GM12873 (cell line): ENCODE results near the gene CDKN2C.

Source experiments
- TF ChIP-seq, protein P1 (sequence below): IDR thresholded peaks from 2 replicates; pipeline ENCODE4 v1.5.1; 2012; ENCODE audit warnings: low read depth, mild to moderate bottlenecking, moderate library complexity, low read length, control low read depth; ENCODE audit not compliant: insufficient read depth; ENCODE audit errors: missing control alignments

Gene CDKN2C

DNA sequence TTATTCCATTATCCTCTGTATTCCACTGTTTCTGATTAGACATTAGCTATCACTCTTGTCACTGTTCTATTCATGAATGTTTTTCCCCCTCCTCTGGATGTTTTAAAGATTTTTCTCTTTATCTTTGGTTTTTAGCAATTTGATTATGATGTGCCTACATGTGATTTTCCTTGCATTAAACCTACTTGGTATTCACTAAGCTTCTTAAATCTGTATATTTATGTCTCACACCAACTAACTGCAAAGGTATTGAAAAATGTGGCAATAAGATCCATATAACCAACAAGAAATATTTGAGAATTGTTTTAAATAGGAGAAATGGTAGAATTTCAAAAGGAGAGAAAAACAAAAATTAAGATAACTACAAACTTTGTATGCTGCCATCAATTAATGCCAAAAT lies 35.2 kb upstream of the CDKN2C start:
- TF ChIP-seq, protein P1, sequence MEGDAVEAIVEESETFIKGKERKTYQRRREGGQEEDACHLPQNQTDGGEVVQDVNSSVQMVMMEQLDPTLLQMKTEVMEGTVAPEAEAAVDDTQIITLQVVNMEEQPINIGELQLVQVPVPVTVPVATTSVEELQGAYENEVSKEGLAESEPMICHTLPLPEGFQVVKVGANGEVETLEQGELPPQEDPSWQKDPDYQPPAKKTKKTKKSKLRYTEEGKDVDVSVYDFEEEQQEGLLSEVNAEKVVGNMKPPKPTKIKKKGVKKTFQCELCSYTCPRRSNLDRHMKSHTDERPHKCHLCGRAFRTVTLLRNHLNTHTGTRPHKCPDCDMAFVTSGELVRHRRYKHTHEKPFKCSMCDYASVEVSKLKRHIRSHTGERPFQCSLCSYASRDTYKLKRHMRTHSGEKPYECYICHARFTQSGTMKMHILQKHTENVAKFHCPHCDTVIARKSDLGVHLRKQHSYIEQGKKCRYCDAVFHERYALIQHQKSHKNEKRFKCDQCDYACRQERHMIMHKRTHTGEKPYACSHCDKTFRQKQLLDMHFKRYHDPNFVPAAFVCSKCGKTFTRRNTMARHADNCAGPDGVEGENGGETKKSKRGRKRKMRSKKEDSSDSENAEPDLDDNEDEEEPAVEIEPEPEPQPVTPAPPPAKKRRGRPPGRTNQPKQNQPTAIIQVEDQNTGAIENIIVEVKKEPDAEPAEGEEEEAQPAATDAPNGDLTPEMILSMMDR = no peak

- TF ChIP-seq, protein P1 = no peak
Observed at GRCh38 chr1:50936321-50936720, 33.7 kb upstream of the CDKN2C start.

DNA sequence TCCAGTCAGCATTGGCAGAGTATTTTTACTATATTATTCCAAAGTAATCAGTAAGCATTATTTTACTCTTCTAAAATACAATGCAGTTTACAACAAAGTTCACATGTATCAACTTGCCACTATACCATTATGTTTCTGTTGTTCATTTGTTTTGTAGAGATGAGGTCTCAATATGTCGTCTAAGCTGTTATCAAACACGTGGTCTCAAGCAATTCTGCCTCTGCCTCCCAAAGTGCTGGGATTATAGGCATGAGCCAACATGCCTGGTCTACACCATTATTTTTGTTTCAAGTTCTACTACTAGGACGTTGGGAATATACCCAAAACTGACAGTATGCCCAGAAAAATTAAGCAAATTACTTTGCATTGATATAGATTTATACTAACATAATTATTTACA lies 29.8 kb upstream of the CDKN2C start:
- TF ChIP-seq, protein P1 = no peak

- TF ChIP-seq, protein P1 = no peak
Observed at GRCh38 chr1:50942334-50942733, 27.7 kb upstream of the CDKN2C start.

GRCh38 chr1:50949286-50949982 lies 20.6 kb upstream of the CDKN2C start:
- TF ChIP-seq, protein P1 = no peak

GRCh38 chr1:50950396-50950795 lies 19.6 kb upstream of the CDKN2C start:
- TF ChIP-seq, protein P1 = no peak

GRCh38 chr1:50955116-50955515 lies 14.9 kb upstream of the CDKN2C start:
- TF ChIP-seq, protein P1 = no peak
